Thyroid gland (tissue), 4 donors: Measurements from ENCODE around the gene OGA.

Source experiments
- CTCF ChIP-seq, 6 experiments: fragments of 200-600 bp in 3 of 6; fragments of 450-650 bp in 3 of 6; sonication (generic) in 3 of 6; IDR thresholded peaks; one replicate each; pipeline ENCODE4 v1.5.1; 2016 to 2019; ENCODE audit warnings: antibody characterized with exemption in 6 of 6, mild to moderate bottlenecking in 2 of 6, inconsistent platforms in 1 of 6, moderate library complexity in 1 of 6
- POLR2A ChIP-seq, 2 donors: fragments of 450-650 bp; IDR thresholded peaks; one replicate each; pipeline ENCODE4 v1.6.1; 2017; ENCODE audit warnings: antibody characterized with exemption in 2 of 2, mild to moderate bottlenecking in 2 of 2, moderate library complexity in 1 of 2

- TF ChIP-seq CTCF (IDR thresholded peaks at IDR 0.05) (no peak), POLR2A (IDR thresholded peaks at IDR 0.05) (no peak)
Measured at GRCh38 chr10:101831169-101831811, 13.0 kb upstream of the OGA start.
